ENCODE results near the gene MAP4K2. TPM values are rescaled to one million over a fixed set of nuclear protein-coding genes. Genes with fewer than 3 reads are reported as not detected.

Gene MAP4K2
- total and polyA plus RNA-seq, 8 donors, result 6.1 to 24.0 (median 7.7) TPM

- ATAC-seq (no peak), FAIRE-seq (no peak), DNase-seq (peak in 2 of 6 donors; percentile 46 to 77)
- Histone ChIP-seq H3K36me3 (peaks cover 0 to 3% (median 3%) of the 10 kb centered on the region in 3 donors), H3K4me1 (peaks cover 6 to 12% (median 7%) of the 10 kb centered on the region in 3 donors), H3K4me3 (peak overlapping the region in 1 of 4 donors; percentile 68), H3K9me3 (no peaks in the 10 kb centered on the region), H3K27me3 (no peaks in the 10 kb centered on the region), H3K27ac (peak overlapping the region in 1 of 4 donors; percentile 42)
- intact Hi-C loops (cut with DNase I), result no loop called here
- 64 to 66% methylated on average over 12 to 13 of the region's 13 CpGs for WGBS, 2 donors
- TF ChIP-seq CTCF (IDR thresholded peaks at IDR 0.05), result no peak
Measured at GRCh38 chr11:64801561-64802369, 1.2 kb downstream of the MAP4K2 start.

GRCh38 chr11:64801158-64801464, 1.9 kb downstream of the MAP4K2 start:
- Histone ChIP-seq H3K36me3 (peaks cover 0 to 3% (median 3%) of the 10 kb centered on the region in 3 donors), H3K27ac (no peak overlapping the region), H3K9me3 (no peaks in the 10 kb centered on the region), H3K4me1 (peaks cover 6 to 12% (median 7%) of the 10 kb centered on the region in 3 donors), H3K27me3 (no peaks in the 10 kb centered on the region), H3K4me3 (no peak overlapping the region)
- WGBS, 2 donors, result 83 to 89% methylated on average over 9 of the region's 9 CpGs
- intact Hi-C loops (cut with DNase I), result no loop called here
- DNase-seq (no peak), FAIRE-seq (no peak), ATAC-seq (no peak)
- TF ChIP-seq CTCF (IDR thresholded peaks at IDR 0.05), result no peak

GRCh38 chr11:64800303-64801157, 2.5 kb downstream of the MAP4K2 start:
- no peak overlapping the region for H3K4me3 ChIP-seq
- H3K9me3 ChIP-seq, result no peaks in the 10 kb centered on the region
- peaks cover 0 to 3% (median 0%) of the 10 kb centered on the region in 3 donors for H3K36me3 ChIP-seq
- 88 to 91% methylated on average over 26 of the region's 26 CpGs for WGBS, 2 donors
- no peak for FAIRE-seq
- H3K4me1 ChIP-seq, result peaks cover 6 to 12% (median 7%) of the 10 kb centered on the region in 3 donors
- TF ChIP-seq CTCF (IDR thresholded peaks at IDR 0.05), result no peak
- H3K27me3 ChIP-seq, result no peaks in the 10 kb centered on the region
- no peak overlapping the region for H3K27ac ChIP-seq
- no peak for ATAC-seq
- DNase-seq, result peak in 1 of 6 donors; percentile 76
- intact Hi-C loops (cut with DNase I), result no loop called here

- peaks cover 0 to under 1% (median 0%) of the 10 kb centered on the region in 3 donors for H3K36me3 ChIP-seq
- H3K4me1 ChIP-seq, result peaks cover 6 to 12% (median 7%) of the 10 kb centered on the region in 3 donors
- 76 to 77% methylated on average over 14 of the region's 14 CpGs for WGBS, 2 donors
- no peak overlapping the region for H3K27ac ChIP-seq
- FAIRE-seq (no peak), ATAC-seq (no peak), DNase-seq (peak in 2 of 6 donors; percentile 11 to 54)
- H3K9me3 ChIP-seq, result no peaks in the 10 kb centered on the region
- intact Hi-C loops (cut with DNase I), result loop anchor here in 1 of 3 donors (10.0 kb wide), 1 partner anchor 95 kb away; no protein-coding TSS in a partner anchor
- H3K4me3 ChIP-seq, result no peak overlapping the region
- no peaks in the 10 kb centered on the region for H3K27me3 ChIP-seq
- no peak for TF ChIP-seq CTCF (IDR thresholded peaks at IDR 0.05)
Measured at GRCh38 chr11:64799623-64800302, 3.3 kb downstream of the MAP4K2 start.

All from pancreas (tissue), 10 donors.